Stimulated activated naive CD4-positive, alpha-beta T cell (primary cell): Measurements from ENCODE around the gene WWTR1.
A peak's percentile ranks its signal among the peaks of the same experiment; 100 is the strongest.

Experiments
- DNase-seq, 6 experiments: peaks; one replicate each; lab custom pipeline; 2025; lab: John Stamatoyannopoulos, UW

WWTR1 gene

GRCh38 chr3:149657926-149658743, at the start of gene WWTR1:
Gene WWTR1 (minus strand): TSS chr3:149658025. CDS start chr3:149657306, 719 bp downstream.
- no peak for DNase-seq

GRCh38 chr3:149706905-149707304, 49.1 kb upstream of the WWTR1 start:
- DNase-seq = no peak

GRCh38 chr3:149705416-149705815, 47.6 kb upstream of the WWTR1 start:
- no peak for DNase-seq

GRCh38 chr3:149703466-149703865, 45.6 kb upstream of the WWTR1 start:
- DNase-seq = no peak

GRCh38 chr3:149702691-149703441, 45.0 kb upstream of the WWTR1 start:
- DNase-seq = no peak

GRCh38 chr3:149701977-149702350, 44.1 kb upstream of the WWTR1 start:
- no peak for DNase-seq

GRCh38 chr3:149701206-149701976, 43.6 kb upstream of the WWTR1 start:
- DNase-seq = no peak

GRCh38 chr3:149688122-149688757, 30.4 kb upstream of the WWTR1 start:
- no peak for DNase-seq

- no peak for DNase-seq
Measured at GRCh38 chr3:149686996-149687395, 29.2 kb upstream of the WWTR1 start.

- no peak for DNase-seq
Measured at GRCh38 chr3:149678351-149678950, 20.6 kb upstream of the WWTR1 start.

GRCh38 chr3:149673393-149673792, 15.6 kb upstream of the WWTR1 start:
- no peak for DNase-seq

- no peak for DNase-seq
Measured at GRCh38 chr3:149670742-149671492, 13.1 kb upstream of the WWTR1 start.

- no peak for DNase-seq
Measured at GRCh38 chr3:149667576-149667975, 9.8 kb upstream of the WWTR1 start.

GRCh38 chr3:149663966-149664365, 6.1 kb upstream of the WWTR1 start:
- DNase-seq = no peak

- DNase-seq = no peak
Measured at GRCh38 chr3:149662240-149662887, 4.5 kb upstream of the WWTR1 start.

GRCh38 chr3:149660462-149660861, 2.6 kb upstream of the WWTR1 start:
- no peak for DNase-seq

GRCh38 chr3:149658744-149659497, 1.1 kb upstream of the WWTR1 start:
- no peak for DNase-seq

- DNase-seq = peak in 1 of 6 experiments; percentile 5
Measured at GRCh38 chr3:149657321-149657925, 402 bp downstream of the WWTR1 start.
